Measurements from ENCODE around the gene CINP. TPM values are rescaled to one million over a fixed set of nuclear protein-coding genes. Genes with fewer than 3 reads are reported as not detected.

The CINP gene
- total and polyA plus RNA-seq, 2 of the 13 experiments (the other 11 are each of a cell fraction or from before 2014, with no cell fraction given): 32.8 to 42.8 TPM

DNA sequence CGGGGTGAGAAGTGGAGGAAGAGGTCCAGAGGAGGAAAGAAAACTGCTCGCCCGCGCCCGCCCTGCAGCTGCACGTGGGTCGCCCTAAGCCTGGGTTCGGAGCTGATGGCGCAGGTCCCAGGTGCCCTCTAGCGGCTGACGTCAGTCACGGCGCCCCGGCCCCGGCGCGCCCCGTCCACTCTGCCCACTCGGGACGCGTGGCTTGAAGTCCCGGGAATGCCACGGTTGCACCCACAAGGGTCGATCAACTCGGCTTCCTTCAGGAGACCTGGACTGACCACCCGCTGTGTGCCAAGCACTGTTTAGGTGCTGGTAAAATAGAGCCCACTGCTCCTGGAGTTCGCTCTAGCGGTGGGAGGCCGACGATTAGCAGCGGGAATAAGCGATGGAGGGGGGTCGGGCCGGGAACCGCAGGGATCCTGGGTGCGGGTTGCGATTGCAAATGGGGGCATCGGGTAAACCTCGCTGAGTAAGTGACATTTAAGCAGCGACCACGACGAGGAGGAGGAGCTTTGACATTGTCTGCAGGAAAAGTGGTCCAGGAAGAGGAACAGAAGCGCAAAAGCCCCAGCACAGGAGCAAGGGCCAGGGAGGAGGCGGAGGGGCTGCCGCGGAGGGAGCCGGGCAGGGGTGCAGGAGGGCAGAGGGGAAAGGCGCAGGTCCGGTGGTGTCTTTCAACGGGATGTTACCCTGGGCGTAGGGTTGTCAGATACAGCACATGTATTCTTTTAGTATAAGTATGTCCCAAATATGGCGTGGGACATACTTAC, 48.3 kb downstream of the CINP start (continued):
- TF ChIP-seq, protein P1, sequence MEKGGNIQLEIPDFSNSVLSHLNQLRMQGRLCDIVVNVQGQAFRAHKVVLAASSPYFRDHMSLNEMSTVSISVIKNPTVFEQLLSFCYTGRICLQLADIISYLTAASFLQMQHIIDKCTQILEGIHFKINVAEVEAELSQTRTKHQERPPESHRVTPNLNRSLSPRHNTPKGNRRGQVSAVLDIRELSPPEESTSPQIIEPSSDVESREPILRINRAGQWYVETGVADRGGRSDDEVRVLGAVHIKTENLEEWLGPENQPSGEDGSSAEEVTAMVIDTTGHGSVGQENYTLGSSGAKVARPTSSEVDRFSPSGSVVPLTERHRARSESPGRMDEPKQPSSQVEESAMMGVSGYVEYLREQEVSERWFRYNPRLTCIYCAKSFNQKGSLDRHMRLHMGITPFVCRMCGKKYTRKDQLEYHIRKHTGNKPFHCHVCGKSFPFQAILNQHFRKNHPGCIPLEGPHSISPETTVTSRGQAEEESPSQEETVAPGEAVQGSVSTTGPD (CRISPR knock-in tag; IDR thresholded peaks at IDR 0.05): no peak
- TF ChIP-seq, protein P2, sequence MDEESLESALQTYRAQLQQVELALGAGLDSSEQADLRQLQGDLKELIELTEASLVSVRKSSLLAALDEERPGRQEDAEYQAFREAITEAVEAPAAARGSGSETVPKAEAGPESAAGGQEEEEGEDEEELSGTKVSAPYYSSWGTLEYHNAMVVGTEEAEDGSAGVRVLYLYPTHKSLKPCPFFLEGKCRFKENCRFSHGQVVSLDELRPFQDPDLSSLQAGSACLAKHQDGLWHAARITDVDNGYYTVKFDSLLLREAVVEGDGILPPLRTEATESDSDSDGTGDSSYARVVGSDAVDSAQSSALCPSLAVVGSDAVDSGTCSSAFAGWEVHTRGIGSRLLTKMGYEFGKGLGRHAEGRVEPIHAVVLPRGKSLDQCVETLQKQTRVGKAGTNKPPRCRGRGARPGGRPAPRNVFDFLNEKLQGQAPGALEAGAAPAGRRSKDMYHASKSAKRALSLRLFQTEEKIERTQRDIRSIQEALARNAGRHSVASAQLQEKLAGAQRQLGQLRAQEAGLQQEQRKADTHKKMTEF (CRISPR knock-in tag; IDR thresholded peaks at IDR 0.05): peak; percentile 80
- TF ChIP-seq, protein P3, sequence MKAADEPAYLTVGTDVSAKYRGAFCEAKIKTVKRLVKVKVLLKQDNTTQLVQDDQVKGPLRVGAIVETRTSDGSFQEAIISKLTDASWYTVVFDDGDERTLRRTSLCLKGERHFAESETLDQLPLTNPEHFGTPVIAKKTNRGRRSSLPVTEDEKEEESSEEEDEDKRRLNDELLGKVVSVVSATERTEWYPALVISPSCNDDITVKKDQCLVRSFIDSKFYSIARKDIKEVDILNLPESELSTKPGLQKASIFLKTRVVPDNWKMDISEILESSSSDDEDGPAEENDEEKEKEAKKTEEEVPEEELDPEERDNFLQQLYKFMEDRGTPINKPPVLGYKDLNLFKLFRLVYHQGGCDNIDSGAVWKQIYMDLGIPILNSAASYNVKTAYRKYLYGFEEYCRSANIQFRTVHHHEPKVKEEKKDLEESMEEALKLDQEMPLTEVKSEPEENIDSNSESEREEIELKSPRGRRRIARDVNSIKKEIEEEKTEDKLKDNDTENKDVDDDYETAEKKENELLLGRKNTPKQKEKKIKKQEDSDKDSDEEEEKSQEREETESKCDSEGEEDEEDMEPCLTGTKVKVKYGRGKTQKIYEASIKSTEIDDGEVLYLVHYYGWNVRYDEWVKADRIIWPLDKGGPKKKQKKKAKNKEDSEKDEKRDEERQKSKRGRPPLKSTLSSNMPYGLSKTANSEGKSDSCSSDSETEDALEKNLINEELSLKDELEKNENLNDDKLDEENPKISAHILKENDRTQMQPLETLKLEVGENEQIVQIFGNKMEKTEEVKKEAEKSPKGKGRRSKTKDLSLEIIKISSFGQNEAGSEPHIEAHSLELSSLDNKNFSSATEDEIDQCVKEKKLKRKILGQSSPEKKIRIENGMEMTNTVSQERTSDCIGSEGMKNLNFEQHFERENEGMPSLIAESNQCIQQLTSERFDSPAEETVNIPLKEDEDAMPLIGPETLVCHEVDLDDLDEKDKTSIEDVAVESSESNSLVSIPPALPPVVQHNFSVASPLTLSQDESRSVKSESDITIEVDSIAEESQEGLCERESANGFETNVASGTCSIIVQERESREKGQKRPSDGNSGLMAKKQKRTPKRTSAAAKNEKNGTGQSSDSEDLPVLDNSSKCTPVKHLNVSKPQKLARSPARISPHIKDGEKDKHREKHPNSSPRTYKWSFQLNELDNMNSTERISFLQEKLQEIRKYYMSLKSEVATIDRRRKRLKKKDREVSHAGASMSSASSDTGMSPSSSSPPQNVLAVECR (CRISPR knock-in tag; IDR thresholded peaks at IDR 0.05; ENCODE audit: borderline replicate concordance): peak; percentile 86; the same call in 1 of the 2 replicates
- no peak for TF ChIP-seq RORA (CRISPR knock-in tag; IDR thresholded peaks at IDR 0.05)
- TF ChIP-seq ZNF607 (CRISPR knock-in tag; IDR thresholded peaks at IDR 0.05; ENCODE audit: borderline replicate concordance): no peak
- no peak for TF ChIP-seq SCMH1 (CRISPR knock-in tag; IDR thresholded peaks at IDR 0.05; ENCODE audit: borderline replicate concordance)
- TF ChIP-seq, protein P4, sequence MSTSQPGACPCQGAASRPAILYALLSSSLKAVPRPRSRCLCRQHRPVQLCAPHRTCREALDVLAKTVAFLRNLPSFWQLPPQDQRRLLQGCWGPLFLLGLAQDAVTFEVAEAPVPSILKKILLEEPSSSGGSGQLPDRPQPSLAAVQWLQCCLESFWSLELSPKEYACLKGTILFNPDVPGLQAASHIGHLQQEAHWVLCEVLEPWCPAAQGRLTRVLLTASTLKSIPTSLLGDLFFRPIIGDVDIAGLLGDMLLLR (CRISPR knock-in tag; IDR thresholded peaks at IDR 0.05): peak; percentile 90; the same call in 1 of the 2 replicates
- no peak for TF ChIP-seq TOE1 (CRISPR knock-in tag; IDR thresholded peaks at IDR 0.05)
- 0 out of 2 replicates have a peak, but pooled peaks have one; percentile 26 for TF ChIP-seq KDM1A (CRISPR knock-in tag; IDR thresholded peaks at IDR 0.05)
- TF ChIP-seq ZNF572 (CRISPR knock-in tag; IDR thresholded peaks at IDR 0.05): 0 out of 2 replicates have a peak, but pooled peaks have one; percentile 78
- TF ChIP-seq RXRA (CRISPR knock-in tag; IDR thresholded peaks at IDR 0.05): peak; percentile 74
- no peak for TF ChIP-seq BORCS8-MEF2B (CRISPR knock-in tag; IDR thresholded peaks at IDR 0.05)
- no peak for TF ChIP-seq ZNF839 (CRISPR knock-in tag; IDR thresholded peaks at IDR 0.05; ENCODE audit: borderline replicate concordance)
- peak; percentile 66 for TF ChIP-seq RBM39 (IDR thresholded peaks at IDR 0.05; ENCODE audit: low read depth, low read length, poor library complexity, severe bottlenecking)
- TF ChIP-seq, protein P5, sequence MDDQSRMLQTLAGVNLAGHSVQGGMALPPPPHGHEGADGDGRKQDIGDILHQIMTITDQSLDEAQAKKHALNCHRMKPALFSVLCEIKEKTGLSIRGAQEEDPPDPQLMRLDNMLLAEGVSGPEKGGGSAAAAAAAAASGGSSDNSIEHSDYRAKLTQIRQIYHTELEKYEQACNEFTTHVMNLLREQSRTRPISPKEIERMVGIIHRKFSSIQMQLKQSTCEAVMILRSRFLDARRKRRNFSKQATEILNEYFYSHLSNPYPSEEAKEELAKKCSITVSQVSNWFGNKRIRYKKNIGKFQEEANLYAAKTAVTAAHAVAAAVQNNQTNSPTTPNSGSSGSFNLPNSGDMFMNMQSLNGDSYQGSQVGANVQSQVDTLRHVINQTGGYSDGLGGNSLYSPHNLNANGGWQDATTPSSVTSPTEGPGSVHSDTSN (CRISPR knock-in tag; IDR thresholded peaks at IDR 0.05; ENCODE audit: borderline replicate concordance): no peak
- TF ChIP-seq HES4 (CRISPR knock-in tag; IDR thresholded peaks at IDR 0.05; ENCODE audit: borderline replicate concordance): 0 out of 2 replicates have a peak, but pooled peaks have one; percentile 26
- peak; percentile 94; the same call in 1 of the 2 replicates for TF ChIP-seq CAMTA2 (CRISPR knock-in tag; IDR thresholded peaks at IDR 0.05; ENCODE audit: borderline replicate concordance)
- no peak for TF ChIP-seq ZFP1 (CRISPR knock-in tag; IDR thresholded peaks at IDR 0.05)
- no peak for TF ChIP-seq ZNF10 (CRISPR knock-in tag; IDR thresholded peaks at IDR 0.05; ENCODE audit: borderline replicate concordance, low read depth)
- no peak for TF ChIP-seq FOSL1 (CRISPR knock-in tag; IDR thresholded peaks at IDR 0.05; ENCODE audit: borderline replicate concordance)
